Measurements from ENCODE around the gene KDM7A. TPM values are rescaled to one million over a fixed set of nuclear protein-coding genes. Genes with fewer than 3 reads are reported as not detected.
"Not testable (repeated sequence)": the region's sequence is repeated elsewhere in the genome, so short reads cannot be mapped to it uniquely, and the experiment has no call there.

Gene KDM7A
- 17.5 TPM for polyA plus RNA-seq (ENCODE audit: insufficient read length)
- long read RNA-seq, donor 1, partial matches to known transcripts = 0 of 2 reads
- long read RNA-seq, donor 1, other reads (novel, unspliced or antisense) = 0 of 2 reads
- long read RNA-seq, donor 2, partial matches to known transcripts = 0 of 1 reads
- long read RNA-seq, donor 2, other reads (novel, unspliced or antisense) = 0 of 1 reads
- long read RNA-seq, donor 3, full-length matches to known transcripts = 3 of 3 reads
- long read RNA-seq, donor 3, partial matches to known transcripts = 0 of 3 reads
- long read RNA-seq, donor 3, other reads (novel, unspliced or antisense) = 0 of 3 reads
- long read RNA-seq, donor 4 = 0 reads
- long read RNA-seq, donor 5 = 0 reads
- long read RNA-seq, donor 6, partial matches to known transcripts = 0 of 1 reads
- long read RNA-seq, donor 6, other reads (novel, unspliced or antisense) = 0 of 1 reads
- long read RNA-seq, donor 7, partial matches to known transcripts = 0 of 1 reads
- long read RNA-seq, donor 7, other reads (novel, unspliced or antisense) = 0 of 1 reads
- long read RNA-seq, donor 8 = 0 reads

GRCh38 chr7:140176811-140177702 is at the start of gene KDM7A:
TSS of gene KDM7A (minus strand) at chr7:140176983. CDS start at chr7:140176937, 46 bp downstream.
- peak; percentile 92 for DNase-seq

DNA sequence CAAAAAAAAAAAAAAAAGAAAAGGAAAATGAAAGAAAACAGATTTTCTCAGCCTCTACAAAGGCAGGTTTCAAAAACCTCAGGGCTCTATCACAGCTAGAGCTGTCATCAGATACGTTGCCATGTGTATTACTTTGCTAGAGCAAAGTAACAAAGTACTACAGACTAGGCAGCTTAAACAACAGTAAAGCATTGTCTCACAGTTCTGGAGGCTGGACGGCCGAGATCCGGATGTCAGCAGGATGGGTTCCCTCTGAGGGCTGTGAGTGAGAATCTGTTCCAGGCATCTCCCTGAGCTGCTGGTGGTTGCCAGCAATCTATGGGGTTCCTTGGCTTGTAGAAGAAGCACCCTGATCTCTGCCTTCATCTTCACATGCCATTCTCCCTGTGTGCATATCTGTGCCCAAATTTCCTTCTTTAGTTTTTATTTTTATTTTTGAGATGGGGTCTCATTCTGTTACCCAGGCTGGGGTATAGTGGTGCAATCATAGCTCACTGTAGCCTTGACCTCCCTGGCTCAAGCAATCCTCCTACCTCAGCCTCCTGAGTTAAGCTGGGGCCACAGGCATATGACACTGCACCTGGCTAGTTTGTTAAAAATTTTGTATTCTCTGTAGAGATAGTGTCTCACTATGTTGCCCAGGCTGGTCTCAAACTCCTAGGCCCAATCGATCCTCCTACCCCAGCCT is 48.9 kb upstream of the KDM7A start:
- no peak for DNase-seq

DNA sequence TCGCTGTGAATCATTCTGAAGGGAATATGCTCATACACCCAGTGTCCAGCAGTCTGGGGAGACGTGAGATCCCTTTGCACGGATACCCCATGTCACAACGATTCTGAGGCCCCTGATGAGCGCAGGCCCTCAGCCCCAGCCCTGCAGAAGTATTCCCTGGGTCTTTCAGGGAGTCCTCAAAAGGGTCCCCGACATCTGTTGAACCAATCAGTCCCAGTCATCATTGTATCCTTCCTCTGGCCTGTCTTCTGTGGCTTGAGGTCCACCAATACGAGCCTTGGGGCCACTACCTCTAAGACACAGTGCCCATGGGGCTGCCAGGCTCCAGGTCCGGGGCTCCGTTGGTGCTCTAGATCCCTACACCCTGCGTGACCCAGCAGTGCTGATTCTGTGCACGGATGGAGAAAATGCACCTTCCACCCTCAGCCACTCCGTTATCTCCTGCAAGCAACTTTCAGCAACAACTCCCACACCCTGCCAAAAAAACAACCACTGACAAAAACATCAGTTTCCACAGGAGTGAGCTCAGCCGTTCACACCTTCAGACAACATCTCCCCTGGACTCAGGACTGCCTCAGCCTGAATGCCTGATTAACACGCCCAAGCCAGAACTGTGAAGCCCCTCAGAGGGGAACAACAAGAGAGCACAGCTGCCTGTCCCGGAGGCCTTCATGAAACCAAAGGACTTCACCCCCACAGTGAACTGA is 46.9 kb upstream of the KDM7A start:
- no peak for DNase-seq

DNA sequence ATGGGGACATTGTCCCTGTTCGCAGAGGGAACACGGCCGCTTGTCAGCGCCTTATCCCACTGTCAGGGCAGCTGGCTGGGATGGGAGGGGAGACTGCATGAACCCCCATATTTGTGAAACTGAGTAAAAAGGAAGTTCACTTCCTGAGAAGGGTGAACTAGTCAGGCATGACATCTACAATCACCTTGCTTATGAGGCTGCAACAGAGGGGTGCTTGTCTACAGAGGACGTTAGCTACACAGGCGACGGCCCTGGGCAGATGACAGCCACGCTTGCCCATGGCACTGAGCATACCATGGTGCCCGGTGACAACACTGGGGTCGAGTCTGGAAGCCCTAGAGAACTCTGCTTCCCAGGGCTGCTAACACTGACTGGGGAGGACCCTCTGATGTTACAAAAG is 46.0 kb upstream of the KDM7A start:
- DNase-seq = no peak

GRCh38 chr7:140219672-140220524 is 43.1 kb upstream of the KDM7A start:
- DNase-seq = no peak

GRCh38 chr7:140218656-140219055 is 41.9 kb upstream of the KDM7A start:
- DNase-seq = no peak

GRCh38 chr7:140217750-140218501 is 41.1 kb upstream of the KDM7A start:
- no peak for DNase-seq

DNA sequence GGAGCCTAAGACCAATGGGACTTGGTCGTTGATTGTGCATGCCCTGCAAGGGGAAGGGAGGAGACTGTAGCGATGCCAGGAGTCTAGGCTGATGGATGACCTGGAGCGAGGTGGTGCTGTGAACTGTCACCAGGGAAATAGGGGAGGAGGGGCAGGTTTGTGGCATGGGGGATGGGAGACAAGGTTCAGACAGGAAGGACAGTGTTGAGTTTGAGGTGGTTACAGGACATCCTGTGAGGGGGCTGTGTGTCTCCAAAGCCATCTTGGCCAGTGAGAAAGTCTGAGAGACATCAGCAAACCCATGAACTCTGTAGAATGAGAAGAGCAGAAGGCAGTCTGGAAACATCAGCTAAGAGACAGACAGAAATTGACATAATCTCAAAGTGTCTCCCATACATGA is 38.5 kb upstream of the KDM7A start:
- no peak for DNase-seq

DNA sequence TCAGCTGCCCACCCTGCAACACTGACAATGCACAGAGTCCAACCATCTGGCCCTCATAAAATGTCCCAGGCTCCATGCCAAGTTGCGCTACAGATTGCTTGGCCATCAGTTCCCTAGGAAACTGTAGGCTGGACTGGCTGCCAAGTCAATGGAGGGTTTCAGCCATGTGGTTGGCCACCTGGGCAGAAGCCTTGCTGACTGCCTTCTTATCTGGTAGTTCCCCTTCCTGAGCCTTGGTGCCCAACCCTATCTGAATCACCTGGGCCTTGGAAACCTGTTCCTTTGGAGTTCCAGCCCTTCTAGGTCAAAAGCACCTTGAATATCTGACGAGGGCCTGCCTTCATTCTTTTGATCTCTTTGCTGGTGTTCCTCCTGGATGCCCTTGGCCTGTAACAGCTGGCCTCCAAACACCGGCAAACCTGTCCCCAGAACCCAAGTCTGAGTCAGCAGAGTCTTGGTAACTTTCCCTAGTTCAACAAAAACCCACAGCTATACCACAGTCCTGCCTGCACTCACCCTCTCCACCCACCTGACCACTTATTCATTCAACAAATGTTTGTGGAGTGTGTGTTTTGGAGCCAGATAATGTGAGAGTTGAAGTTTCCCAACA is 37.4 kb upstream of the KDM7A start:
- no peak for DNase-seq

- DNase-seq = no peak
Observed at GRCh38 chr7:140213684-140214074, 36.9 kb upstream of the KDM7A start.

- no peak for DNase-seq
Observed at GRCh38 chr7:140212100-140212881, 35.5 kb upstream of the KDM7A start.

DNA sequence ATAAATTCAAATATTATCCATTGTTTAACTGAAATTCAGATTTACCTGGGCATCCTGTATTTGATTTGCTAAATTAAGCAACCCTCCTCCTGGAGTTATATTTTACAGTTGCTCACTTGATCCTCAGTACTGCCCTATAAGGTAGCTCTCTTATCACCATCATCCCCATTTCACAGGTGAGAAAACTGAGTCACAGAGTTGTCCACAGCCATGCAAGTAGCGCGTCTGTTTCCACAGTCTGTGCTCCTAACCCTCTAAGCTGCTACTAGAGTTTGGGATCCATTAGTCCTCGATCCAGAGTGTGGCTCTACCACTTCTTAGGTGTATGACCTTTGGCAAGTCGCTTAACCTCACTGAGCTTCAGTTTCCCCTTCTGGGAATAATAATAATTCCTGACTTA is 34.9 kb upstream of the KDM7A start:
- DNase-seq = no peak

DNA sequence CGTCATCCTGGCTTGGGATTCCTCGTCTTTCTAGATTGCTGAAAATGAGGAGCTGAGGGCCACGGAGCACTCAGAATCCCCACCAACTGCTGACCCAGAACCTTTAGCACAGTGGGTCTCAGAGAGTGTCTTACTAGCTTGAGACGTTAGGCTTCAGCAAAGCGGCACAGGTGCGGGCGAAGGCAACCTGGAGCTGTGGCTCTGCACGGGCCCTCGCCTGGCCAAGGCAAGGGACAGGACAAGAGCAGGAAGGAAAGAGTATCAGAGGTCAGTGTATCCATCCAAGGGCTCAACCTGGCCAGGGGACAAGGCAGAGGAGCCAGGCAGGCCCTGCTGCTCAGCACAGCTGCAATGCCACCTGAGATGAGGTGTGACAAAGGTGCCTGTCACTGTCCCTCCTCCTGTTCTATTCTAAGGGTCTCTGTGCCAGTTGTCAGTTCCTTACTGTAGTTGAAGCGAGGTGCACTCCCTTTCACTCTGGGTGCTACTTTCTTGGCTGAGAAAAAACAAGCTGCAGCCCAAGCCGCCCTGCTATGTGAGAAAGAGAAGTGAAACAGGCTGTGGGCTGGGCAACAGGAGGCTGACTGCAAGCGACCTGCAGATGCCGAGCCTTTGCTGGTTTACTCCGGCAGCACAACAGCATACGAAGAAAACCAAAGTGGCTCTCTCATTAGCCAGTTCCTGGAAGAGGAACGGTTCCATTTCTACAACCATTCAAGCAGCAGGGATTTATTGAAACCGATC is 33.3 kb upstream of the KDM7A start:
- no peak for DNase-seq

- DNase-seq = no peak
Observed at GRCh38 chr7:140206616-140207389, 30.0 kb upstream of the KDM7A start.

GRCh38 chr7:140205600-140205999 is 28.8 kb upstream of the KDM7A start:
- DNase-seq = no peak

DNA sequence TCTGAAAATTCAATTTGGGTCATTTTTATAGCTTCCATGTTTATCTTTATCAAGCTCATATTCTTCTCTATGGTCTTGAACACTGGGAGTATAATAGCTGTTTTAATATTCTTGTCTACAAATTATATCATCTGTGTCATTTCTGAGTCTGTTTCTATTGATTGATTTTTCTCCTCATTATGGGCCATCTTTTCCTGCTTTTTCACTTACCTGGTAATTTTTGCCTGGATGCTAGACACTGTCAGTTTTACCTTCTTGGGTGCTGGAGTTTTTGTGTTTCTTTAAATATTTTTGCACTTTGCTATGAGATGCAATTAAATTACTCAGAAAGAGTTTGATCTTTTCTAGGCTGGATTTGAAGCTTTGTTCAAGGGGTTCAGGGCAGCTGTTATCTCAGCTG is 26.8 kb upstream of the KDM7A start:
- DNase-seq = no peak

GRCh38 chr7:140202942-140203341 is 26.2 kb upstream of the KDM7A start:
- DNase-seq = not testable (repeated sequence)

Data from left kidney (tissue), 8 donors.